ENCODE data around the gene PTPN9. TPM values are rescaled to one million over a fixed set of nuclear protein-coding genes. Genes with fewer than 3 reads are reported as not detected.

Gene PTPN9
- total and polyA plus RNA-seq, 12 donors, result 5.9 to 28.5 (median 19.3) TPM

- Histone ChIP-seq H3K4me3 (peak overlapping the region in 1 of 4 donors; percentile 17), H3K36me3 (replicated peaks in 1 of 2) (peaks cover 0 to 41% of the 10 kb centered on the region in 2 donors), H3K27ac (peak overlapping the region in 2 of 5 donors; percentile 56 to 64), H3K9me3 (replicated peaks in 1 of 3) (no peaks in the 10 kb centered on the region), H3K4me1 (replicated peaks in 1 of 2) (peaks cover 0 to 15% of the 10 kb centered on the region in 2 donors), H3K27me3 (no peaks in the 10 kb centered on the region)
- TF ChIP-seq CTCF (IDR thresholded peaks at IDR 0.05) (peak in 1 of 6 experiments; percentile 30), POLR2A (IDR thresholded peaks at IDR 0.05) (no peak)
- DNase-seq, result peak in 6 of 7 donors; percentile 49 to 78 (median 62)
- intact Hi-C loops (cut with DNase I), result loop anchor here in 1 of 2 donors (10.0 kb wide), 1 partner anchor 46 kb away; the partner anchor contains the start of gene PTPN9
- WGBS, 4 donors, result 50 to 58% (median 54%) methylated on average over 7 of the region's 7 CpGs
Measured at GRCh38 chr15:75620841-75621391, 41.8 kb upstream of the PTPN9 start.

GRCh38 chr15:75620058-75620820 is 41.1 kb upstream of the PTPN9 start:
- Histone ChIP-seq H3K36me3 (replicated peaks in 1 of 2) (peaks cover 0 to 45% of the 10 kb centered on the region in 2 donors), H3K27ac (peak overlapping the region in 2 of 5 donors; percentile 56 to 64), H3K4me1 (replicated peaks in 1 of 2) (peaks cover 0 to 14% of the 10 kb centered on the region in 2 donors), H3K27me3 (no peaks in the 10 kb centered on the region), H3K4me3 (peak overlapping the region in 1 of 4 donors; percentile 17), H3K9me3 (replicated peaks in 1 of 3) (no peaks in the 10 kb centered on the region)
- TF ChIP-seq CTCF (IDR thresholded peaks at IDR 0.05) (no peak), POLR2A (IDR thresholded peaks at IDR 0.05) (no peak)
- DNase-seq, result peak in 4 of 7 donors; percentile 12 to 34 (median 30)
- intact Hi-C loops (cut with DNase I), result loop anchor here in 1 of 2 donors (10.0 kb wide), 1 partner anchor 45 kb away; the partner anchor contains the start of gene PTPN9
- WGBS, 4 donors, result 52 to 60% (median 56%) methylated on average over 4 of the region's 4 CpGs

- H3K36me3 ChIP-seq (replicated peaks in 1 of 2), result peaks cover 0 to 69% of the 10 kb centered on the region in 2 donors
Measured at GRCh38 chr15:75616766-75617165, 37.7 kb upstream of the PTPN9 start.

More at GRCh38 chr15:75616766-75617165, 37.7 kb upstream of the PTPN9 start:
- no peak overlapping the region for H3K4me3 ChIP-seq
- H3K27me3 ChIP-seq, result no peaks in the 10 kb centered on the region
- no peak overlapping the region for H3K27ac ChIP-seq
- H3K9me3 ChIP-seq (replicated peaks in 1 of 3), result no peaks in the 10 kb centered on the region
- intact Hi-C loops (cut with DNase I), result no loop called here
- DNase-seq, result no peak
- H3K4me1 ChIP-seq (replicated peaks in 1 of 2), result peaks cover 0 to 14% of the 10 kb centered on the region in 2 donors
- TF ChIP-seq POLR2A (IDR thresholded peaks at IDR 0.05), result no peak
- TF ChIP-seq CTCF (IDR thresholded peaks at IDR 0.05), result no peak
